ENCODE measurements around the gene MRPL17.

GRCh38 chr11:6640036-6640984 is 42.8 kb downstream of the MRPL17 start:
- no peak for TF ChIP-seq CTCF (IDR thresholded peaks at IDR 0.05)
- no peak for TF ChIP-seq EP300 (IDR thresholded peaks at IDR 0.05; ENCODE audit: low read depth)
- TF ChIP-seq POLR2A (IDR thresholded peaks at IDR 0.05), result no peak

Measured in transverse colon (tissue), 3 donors.